Skeletal muscle tissue (tissue), 4 donors: ENCODE measurements around the gene PRR35. TPM values are rescaled to one million over a fixed set of nuclear protein-coding genes. Genes with fewer than 3 reads are reported as not detected.
A peak's percentile ranks its signal among the peaks of the same experiment; 100 is the strongest.

Source experiments
- H3K27ac ChIP-seq: one replicate; pipeline ENCODE4 v1.7.0; 2013; ENCODE audit warnings: mild to moderate bottlenecking, low read depth, low read length, inconsistent platforms
- H3K27me3 ChIP-seq, 3 donors: one replicate each; pipeline ENCODE4 v1.7.0; 2013; ENCODE audit warnings: low read length in 3 of 3; ENCODE audit not compliant: control insufficient read depth in 3 of 3, insufficient read depth in 3 of 3
- H3K36me3 ChIP-seq, 3 donors: one replicate each; pipeline ENCODE4 v1.7.0; 2013; ENCODE audit warnings: low read length in 3 of 3; ENCODE audit not compliant: control insufficient read depth in 3 of 3, insufficient read depth in 3 of 3
- H3K4me1 ChIP-seq, 3 donors: one replicate each; pipeline ENCODE4 v1.7.0; 2013; ENCODE audit warnings: low read length in 3 of 3, mild to moderate bottlenecking in 3 of 3; ENCODE audit not compliant: control insufficient read depth in 3 of 3, insufficient read depth in 3 of 3
- H3K4me3 ChIP-seq, 3 donors: one replicate each; pipeline ENCODE4 v1.7.0; 2013; ENCODE audit warnings: low read length in 3 of 3
- H3K9ac ChIP-seq, 3 donors: one replicate each; pipeline ENCODE4 v1.7.0; 2013; ENCODE audit warnings: low read length in 3 of 3, mild to moderate bottlenecking in 3 of 3, moderate library complexity in 2 of 3, low read depth in 1 of 3
- H3K9me3 ChIP-seq, 3 donors: one replicate each; pipeline ENCODE4 v1.7.0; 2013; ENCODE audit warnings: low read length in 3 of 3; ENCODE audit not compliant: control insufficient read depth in 3 of 3
- total RNA-seq: library from RNA; depleted of rRNA; stranded (reverse); fragments of >200 nt; gene quantifications from one replicate; pipeline ENCODE4 v1.2.3, GENCODE V29; 2014
- donor health status: Osteomylitis.

Gene PRR35
- total RNA-seq, 1 donor from 2014 or later, result not detected

DNA sequence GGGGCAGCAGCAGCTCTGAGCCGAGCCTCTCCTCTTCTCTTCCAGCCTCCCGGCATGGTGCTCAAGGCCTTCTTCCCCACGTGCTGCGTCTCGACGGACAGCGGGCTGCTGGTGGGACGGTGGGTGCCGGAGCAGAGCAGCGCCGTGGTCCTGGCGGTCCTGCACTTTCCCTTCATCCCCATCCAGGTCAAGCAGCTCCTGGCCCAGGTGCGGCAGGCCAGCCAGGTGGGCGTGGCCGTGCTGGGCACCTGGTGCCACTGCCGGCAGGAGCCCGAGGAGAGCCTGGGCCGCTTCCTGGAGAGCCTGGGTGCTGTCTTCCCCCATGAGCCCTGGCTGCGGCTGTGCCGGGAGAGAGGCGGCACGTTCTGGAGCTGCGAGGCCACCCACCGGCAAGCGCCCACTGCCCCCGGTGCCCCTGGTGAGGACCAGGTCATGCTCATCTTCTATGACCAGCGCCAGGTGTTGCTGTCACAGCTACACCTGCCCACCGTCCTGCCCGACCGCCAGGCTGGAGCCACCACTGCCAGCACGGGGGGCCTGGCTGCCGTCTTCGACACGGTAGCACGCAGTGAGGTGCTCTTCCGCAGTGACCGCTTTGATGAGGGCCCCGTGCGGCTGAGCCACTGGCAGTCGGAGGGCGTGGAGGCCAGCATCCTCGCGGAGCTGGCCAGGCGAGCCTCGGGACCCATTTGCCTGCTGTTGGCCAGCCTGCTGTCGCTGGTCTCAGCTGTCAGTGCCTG, 14.0 kb downstream of the PRR35 start:
- no peak overlapping the region for H3K27ac ChIP-seq
- H3K4me1 ChIP-seq, result peaks cover 8 to 14% (median 13%) of the 10 kb centered on the region in 3 donors
- no peaks in the 10 kb centered on the region for H3K27me3 ChIP-seq
- H3K9ac ChIP-seq, result no peak overlapping the region
- H3K4me3 ChIP-seq, result no peak overlapping the region
- no peaks in the 10 kb centered on the region for H3K9me3 ChIP-seq
- H3K36me3 ChIP-seq, result peaks cover 2 to 6% (median 5%) of the 10 kb centered on the region in 3 donors

DNA sequence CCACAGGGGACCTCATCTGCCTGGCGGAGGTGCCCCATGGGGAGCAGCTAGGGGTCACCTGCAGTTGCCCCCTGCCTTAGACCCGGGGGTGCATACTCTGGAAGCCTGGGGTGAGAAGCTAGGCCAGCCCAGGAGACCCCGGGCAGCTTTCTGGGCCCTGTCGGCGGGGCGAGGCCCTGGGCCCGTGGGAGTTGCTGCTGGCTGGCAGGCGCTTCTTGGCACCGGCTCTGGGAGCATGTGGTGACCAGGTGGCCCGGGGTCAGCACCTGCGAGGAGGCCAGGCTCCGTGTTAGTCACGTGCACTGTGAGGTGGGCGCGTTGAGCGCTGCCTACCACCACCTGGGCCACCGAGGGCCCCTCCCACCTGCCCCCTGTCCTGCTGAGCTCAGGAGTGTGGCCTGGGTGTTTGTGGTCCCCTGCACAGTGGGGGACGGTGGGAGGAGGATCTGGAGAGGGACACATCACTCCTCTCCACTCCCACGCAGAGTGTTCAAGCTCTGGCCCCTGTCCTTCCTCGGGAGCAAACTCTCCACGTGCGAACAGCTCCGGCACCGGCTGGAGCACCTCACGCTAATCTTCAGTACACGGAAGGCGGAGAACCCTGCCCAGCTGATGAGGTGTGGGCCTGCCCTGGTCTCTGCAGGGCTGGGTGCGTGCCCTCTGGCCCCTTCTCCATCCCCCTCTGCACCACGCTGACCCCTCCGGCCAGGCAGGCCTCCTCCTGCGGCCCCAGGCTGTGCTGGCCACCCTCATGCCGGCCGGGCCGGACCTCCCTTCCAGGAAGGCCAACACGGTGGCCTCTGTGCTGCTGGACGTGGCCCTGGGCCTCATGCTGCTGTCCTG, 15.4 kb downstream of the PRR35 start:
- peaks cover 2 to 11% (median 6%) of the 10 kb centered on the region in 3 donors for H3K36me3 ChIP-seq
- H3K4me1 ChIP-seq, result peaks cover 4 to 11% (median 11%) of the 10 kb centered on the region in 3 donors

DNA sequence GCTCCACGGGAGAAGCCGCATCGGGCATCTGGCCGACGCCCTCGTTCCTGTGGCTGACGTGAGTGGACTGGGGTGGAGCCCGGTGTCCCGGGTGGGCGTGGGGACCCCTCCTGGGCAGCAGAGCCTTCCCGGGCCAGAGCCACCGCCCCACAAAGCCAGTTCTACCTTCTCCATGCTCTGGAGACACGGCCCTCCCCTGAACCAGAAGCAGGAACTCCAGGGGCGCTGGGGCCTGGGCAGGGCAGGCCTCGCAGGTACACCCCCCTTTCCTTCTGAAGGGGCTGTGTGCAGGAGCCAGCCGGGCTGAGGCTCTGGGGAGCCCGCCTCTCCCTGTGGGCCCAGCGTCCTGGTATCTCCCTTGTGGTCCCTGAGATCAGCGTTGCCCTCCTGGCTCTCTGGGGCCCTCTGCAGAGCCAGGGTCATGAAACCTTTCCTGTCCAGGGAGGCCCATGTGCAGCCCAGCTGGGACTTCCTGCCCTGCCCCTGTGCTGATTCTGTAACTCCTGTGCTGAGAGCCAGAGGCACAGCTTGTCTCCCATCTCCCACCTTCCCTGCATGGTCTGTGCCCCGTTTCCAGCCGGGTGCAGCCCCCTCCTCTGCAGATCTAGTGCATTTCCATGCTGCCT, 16.1 kb downstream of the PRR35 start:
- H3K36me3 ChIP-seq, result peaks cover 2 to 14% (median 6%) of the 10 kb centered on the region in 3 donors
- H3K4me1 ChIP-seq, result peaks cover 0 to 3% (median 3%) of the 10 kb centered on the region in 3 donors
- H3K4me3 ChIP-seq, result no peak overlapping the region

More for the DNA sequence above, 15.4 kb downstream of the PRR35 start:
- Histone ChIP-seq H3K4me3 (no peak overlapping the region), H3K27ac (no peak overlapping the region), H3K9me3 (no peaks in the 10 kb centered on the region), H3K27me3 (no peaks in the 10 kb centered on the region), H3K9ac (no peak overlapping the region)

DNA sequence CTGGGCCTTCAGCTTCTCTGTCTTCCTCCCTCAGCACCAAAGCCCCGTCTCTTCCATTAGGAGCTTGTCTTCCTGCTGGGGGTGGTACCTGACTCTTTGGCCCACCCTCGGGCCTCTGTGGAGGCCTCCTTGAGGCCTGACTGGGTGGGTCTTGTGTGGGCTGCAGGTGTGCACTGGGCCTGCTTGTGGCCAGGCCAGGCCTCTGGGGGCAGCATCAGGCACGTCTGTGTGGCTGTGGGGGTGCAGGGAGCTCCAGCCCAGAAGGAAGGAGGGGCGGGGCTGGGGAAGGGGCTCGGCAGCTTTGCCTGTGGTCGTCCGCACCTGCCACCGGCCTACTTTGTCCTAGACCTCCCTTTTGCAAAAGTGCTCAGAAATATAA, 16.6 kb downstream of the PRR35 start:
- Histone ChIP-seq H3K4me3 (no peak overlapping the region), H3K9ac (no peak overlapping the region), H3K27ac (no peak overlapping the region), H3K9me3 (no peaks in the 10 kb centered on the region), H3K4me1 (no peaks in the 10 kb centered on the region), H3K27me3 (no peaks in the 10 kb centered on the region), H3K36me3 (peaks cover 2 to 14% (median 6%) of the 10 kb centered on the region in 3 donors)

More for the DNA sequence above, 16.1 kb downstream of the PRR35 start:
- H3K9me3 ChIP-seq, result no peaks in the 10 kb centered on the region
- no peak overlapping the region for H3K27ac ChIP-seq
- no peaks in the 10 kb centered on the region for H3K27me3 ChIP-seq
- H3K9ac ChIP-seq, result no peak overlapping the region

DNA sequence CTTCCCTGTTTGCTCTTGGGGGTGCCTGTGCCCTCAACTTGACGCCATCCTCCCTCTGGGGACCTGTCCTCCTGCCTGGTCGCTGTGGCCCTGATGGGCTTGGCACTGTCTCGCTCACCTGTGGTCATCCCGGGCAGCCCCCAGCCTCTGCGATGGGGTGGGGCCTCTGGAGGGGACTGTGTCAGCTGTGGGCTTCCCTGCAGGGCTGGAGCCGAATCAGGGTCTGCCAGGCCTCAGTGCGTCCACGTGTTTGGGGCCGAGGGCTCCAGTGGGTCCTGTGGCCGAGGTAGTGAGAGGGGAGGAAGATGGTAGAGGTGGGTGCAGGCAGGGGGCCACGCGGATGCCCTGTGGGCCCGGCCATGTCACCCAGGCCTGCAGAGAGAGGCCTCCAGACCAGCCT, 17.6 kb downstream of the PRR35 start:
- H3K36me3 ChIP-seq, result peaks cover 2 to 14% (median 6%) of the 10 kb centered on the region in 3 donors
- H3K9ac ChIP-seq, result peak overlapping the region in 1 of 3 donors; percentile 8
- no peaks in the 10 kb centered on the region for H3K9me3 ChIP-seq
- no peak overlapping the region for H3K27ac ChIP-seq
- no peak overlapping the region for H3K4me3 ChIP-seq
- H3K27me3 ChIP-seq, result no peaks in the 10 kb centered on the region
- peaks cover 0 to 5% (median 5%) of the 10 kb centered on the region in 3 donors for H3K4me1 ChIP-seq

DNA sequence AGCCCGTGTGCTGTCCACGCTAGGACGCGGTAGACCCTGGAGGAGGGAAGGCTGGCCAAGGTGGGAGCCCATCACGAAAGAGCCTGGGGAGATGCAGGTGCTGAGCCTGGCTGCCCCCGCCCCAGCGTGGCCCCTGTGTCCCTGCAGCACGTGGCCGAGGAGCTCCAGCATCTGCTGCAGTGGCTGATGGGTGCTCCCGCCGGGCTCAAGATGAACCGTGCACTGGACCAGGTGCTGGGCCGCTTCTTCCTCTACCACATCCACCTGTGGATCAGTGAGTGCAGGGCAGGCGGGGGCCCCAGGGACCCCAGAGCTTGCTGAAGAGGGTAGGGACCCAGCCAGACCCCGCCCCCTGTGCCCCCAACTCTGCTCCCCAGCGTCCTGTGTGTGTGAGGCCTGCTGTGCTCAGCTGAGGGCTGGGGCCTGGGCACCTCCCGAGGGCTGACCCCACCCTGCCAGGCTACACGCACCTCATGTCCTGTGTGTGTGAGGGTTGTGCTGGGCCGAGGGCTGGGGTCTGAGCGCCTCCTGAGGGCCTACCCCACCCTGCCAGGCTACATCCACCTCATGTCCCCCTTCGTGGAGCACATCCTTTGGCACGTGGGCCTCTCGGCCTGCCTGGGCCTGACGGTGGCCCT, 18.2 kb downstream of the PRR35 start:
- Histone ChIP-seq H3K4me3 (no peak overlapping the region), H3K4me1 (peaks cover 0 to 11% (median 10%) of the 10 kb centered on the region in 3 donors), H3K36me3 (peaks cover 2 to 14% (median 8%) of the 10 kb centered on the region in 3 donors)

DNA sequence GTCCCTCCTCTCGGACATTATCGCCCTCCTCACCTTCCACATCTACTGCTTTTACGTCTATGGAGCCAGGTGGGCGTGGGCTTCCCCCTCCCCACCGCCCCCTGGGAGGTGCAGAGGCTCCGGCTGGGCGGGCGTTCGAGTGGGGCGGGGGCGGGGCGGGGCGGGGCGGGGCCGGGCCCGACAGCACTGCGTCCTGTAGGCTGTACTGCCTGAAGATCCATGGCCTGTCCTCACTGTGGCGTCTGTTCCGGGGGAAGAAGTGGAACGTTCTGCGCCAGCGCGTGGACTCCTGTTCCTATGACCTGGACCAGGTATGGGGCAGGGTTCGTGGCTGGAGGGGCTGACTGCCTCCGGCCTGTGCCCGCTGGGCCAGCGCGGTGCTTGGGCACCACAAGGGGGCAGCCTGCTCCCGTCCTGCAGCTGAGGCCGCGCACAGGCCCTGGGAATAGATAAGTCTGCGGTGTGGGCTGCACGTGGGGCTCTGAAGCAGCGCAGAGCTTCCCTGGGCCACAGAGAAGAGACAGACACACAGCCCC, 18.7 kb downstream of the PRR35 start:
- H3K27me3 ChIP-seq, result no peaks in the 10 kb centered on the region
- H3K36me3 ChIP-seq, result peaks cover 2 to 14% (median 8%) of the 10 kb centered on the region in 3 donors
- no peak overlapping the region for H3K9ac ChIP-seq
- no peak overlapping the region for H3K27ac ChIP-seq
- no peaks in the 10 kb centered on the region for H3K9me3 ChIP-seq
- H3K4me1 ChIP-seq, result peaks cover 0 to 14% (median 11%) of the 10 kb centered on the region in 3 donors
- H3K4me3 ChIP-seq, result peak overlapping the region in 2 of 3 donors; percentile 27 to 35

More for the DNA sequence above, 18.2 kb downstream of the PRR35 start:
- H3K9me3 ChIP-seq, result no peaks in the 10 kb centered on the region
- H3K9ac ChIP-seq, result peak overlapping the region in 1 of 3 donors; percentile 8
- H3K27me3 ChIP-seq, result no peaks in the 10 kb centered on the region
- H3K27ac ChIP-seq, result no peak overlapping the region

DNA sequence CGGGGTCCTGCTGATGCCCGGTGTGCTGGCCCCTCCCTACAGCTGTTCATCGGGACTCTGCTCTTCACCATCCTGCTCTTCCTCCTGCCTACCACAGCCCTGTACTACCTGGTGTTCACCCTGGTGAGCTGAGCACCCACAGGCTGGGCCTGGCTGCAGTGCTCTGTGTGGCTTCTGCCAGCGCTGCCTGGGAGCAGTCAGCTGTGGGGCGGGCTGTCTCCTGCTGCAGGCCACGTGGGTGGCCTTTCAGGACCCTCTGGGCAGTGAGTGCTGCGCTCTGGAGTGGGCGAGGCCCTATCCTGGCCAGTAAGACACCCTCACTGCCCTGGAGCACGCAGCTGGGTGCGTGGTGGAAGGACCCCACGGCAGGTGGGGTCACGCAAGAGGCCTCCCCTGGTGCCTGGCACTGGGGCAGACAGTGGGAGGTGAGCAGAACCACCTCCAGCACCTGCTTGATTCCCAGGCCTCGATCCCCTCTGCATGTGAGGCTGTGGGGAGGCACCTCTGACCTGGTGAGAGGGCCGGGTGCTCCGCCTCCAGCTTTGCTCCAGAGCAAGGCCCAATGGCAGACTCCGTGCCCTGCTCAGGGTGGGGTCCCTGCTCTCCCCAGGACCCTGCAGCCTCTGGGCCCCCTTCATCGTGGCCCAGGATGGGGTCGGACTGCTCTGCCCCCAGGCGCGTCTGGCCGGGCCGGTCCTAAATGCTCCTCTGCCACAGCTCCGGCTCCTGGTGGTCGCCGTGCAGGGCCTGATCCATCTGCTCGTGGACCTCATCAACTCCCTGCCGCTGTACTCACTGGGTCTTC, 20.1 kb downstream of the PRR35 start:
- H3K9ac ChIP-seq, result no peak overlapping the region
- H3K27ac ChIP-seq, result no peak overlapping the region
- peaks cover under 1 to 15% (median 13%) of the 10 kb centered on the region in 3 donors for H3K4me1 ChIP-seq
- H3K9me3 ChIP-seq, result no peaks in the 10 kb centered on the region
- peaks cover 0 to 9% (median 6%) of the 10 kb centered on the region in 3 donors for H3K36me3 ChIP-seq
- H3K4me3 ChIP-seq, result no peak overlapping the region
- H3K27me3 ChIP-seq, result peaks cover 0 to 2% (median 0%) of the 10 kb centered on the region in 3 donors
